ENCODE data around the gene CELF4.

CELF4 gene

DNA sequence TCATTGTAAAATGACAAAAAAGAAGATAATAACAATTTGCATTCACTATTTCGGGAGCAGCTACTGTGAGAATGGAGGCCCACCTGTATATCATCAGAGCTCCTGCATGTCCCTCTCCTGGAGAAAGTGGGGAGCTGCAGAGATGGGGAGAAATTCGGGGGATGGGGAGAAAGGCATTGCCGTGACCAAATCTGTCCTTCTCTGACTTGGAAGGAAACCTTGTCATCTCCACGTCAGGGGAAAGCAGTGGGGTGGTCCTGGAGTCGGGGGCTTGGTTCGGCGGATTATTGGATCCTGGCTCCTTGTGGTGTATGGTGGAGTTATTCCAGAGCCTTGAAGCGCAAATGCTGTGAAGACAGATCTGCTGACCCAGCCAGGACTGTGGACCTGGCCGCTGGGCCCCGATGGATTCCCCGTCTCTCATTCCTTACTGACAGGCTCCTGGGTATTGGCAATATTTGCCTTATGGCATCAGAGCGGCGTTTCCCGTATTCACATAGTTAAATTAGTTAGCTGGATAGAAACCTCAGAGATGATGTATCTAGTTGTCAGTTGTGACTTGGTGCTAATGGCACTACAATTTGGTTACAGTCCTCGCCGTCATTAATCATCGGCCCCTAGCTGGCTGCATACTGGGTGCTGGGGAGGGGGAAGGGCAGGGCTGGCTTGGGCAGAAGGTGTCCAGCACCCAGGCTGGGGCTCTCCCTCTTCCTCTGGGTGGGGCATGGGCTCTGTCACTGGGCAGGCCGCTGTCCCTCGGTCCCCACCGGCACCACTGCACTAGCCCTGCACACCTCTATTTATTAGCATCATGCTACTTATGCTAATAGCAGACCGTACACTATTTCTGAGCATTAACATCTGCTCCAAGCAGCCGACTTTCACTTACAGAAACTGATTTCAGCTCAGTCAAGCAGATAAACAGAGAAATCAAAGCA is 31.7 kb downstream of the CELF4 start:
- Histone ChIP-seq H3K9ac (ENCODE audit: low read length in 5 of 5) (no peak overlapping the region), H3K36me3 (ENCODE audit: control insufficient read depth in 5 of 5, insufficient read depth in 5 of 5, low read length in 5 of 5) (no peaks in the 10 kb centered on the region), H3K27ac (ENCODE audit: low read depth, low read length) (no peak overlapping the region), H3K9me3 (ENCODE audit: control insufficient read depth in 5 of 5, low read length in 5 of 5) (no peaks in the 10 kb centered on the region), H3K4me1 (ENCODE audit: control insufficient read depth in 5 of 5, insufficient read depth in 5 of 5, low read length in 5 of 5) (peaks cover 0 to 7% (median 0%) of the 10 kb centered on the region in 5 donors), H3K27me3 (ENCODE audit: control insufficient read depth in 5 of 5, insufficient read depth in 4 of 5, low read length in 5 of 5) (peaks cover 14 to 36% (median 29%) of the 10 kb centered on the region in 5 donors), H3K4me3 (ENCODE audit: low read depth in 1 of 5, low read length in 5 of 5) (no peak overlapping the region)

DNA sequence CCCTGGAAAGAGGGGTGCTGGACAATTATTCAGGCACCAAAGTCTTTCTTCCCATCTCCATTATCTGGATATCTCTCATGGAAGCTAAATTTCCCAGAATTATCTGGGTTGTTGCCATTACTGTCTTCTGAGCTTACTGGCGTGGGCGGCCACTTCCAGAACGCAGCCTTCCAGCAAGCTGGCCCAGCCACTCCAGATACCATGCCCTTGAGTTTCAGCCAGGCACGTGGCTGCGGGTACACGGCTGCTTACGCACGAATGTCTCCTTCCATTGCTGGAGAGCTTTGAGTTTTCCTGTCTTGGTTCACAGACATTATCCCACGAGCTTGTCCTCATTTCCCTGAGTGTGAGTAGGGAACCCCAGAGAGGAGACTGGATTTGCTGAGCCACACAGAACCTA is 32.7 kb downstream of the CELF4 start:
- H3K27ac ChIP-seq (ENCODE audit: low read depth, low read length) = no peak overlapping the region
- peaks cover 8 to 26% (median 22%) of the 10 kb centered on the region in 5 donors for H3K27me3 ChIP-seq (ENCODE audit: control insufficient read depth in 5 of 5, insufficient read depth in 4 of 5, low read length in 5 of 5)
- H3K4me1 ChIP-seq (ENCODE audit: control insufficient read depth in 5 of 5, insufficient read depth in 5 of 5, low read length in 5 of 5) = peaks cover 0 to 7% (median 0%) of the 10 kb centered on the region in 5 donors
- H3K9me3 ChIP-seq (ENCODE audit: control insufficient read depth in 5 of 5, low read length in 5 of 5) = no peaks in the 10 kb centered on the region
- H3K4me3 ChIP-seq (ENCODE audit: low read depth in 1 of 5, low read length in 5 of 5) = no peak overlapping the region
- no peak overlapping the region for H3K9ac ChIP-seq (ENCODE audit: low read length in 5 of 5)
- no peaks in the 10 kb centered on the region for H3K36me3 ChIP-seq (ENCODE audit: control insufficient read depth in 5 of 5, insufficient read depth in 5 of 5, low read length in 5 of 5)

DNA sequence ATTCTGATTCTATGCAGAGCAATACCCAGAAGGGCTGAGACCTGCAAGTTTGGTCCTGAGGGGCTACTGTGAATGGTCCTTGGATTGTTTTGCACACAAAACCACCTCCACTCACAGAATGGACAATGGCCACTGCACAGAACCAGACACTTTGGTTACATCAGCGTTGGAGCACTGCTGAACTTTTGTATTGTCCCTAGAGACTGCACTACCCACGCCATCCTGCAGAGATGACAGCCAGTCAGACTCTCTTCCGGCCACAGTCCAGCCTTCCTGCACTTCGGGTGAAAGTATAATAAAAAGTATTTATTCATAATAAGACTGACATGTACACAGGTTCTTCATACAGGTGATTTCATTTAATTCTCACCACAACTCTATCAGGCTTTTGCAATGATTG is 35.7 kb downstream of the CELF4 start:
- no peak overlapping the region for H3K4me3 ChIP-seq (ENCODE audit: low read depth in 1 of 5, low read length in 5 of 5)
- H3K36me3 ChIP-seq (ENCODE audit: control insufficient read depth in 5 of 5, insufficient read depth in 5 of 5, low read length in 5 of 5) = no peaks in the 10 kb centered on the region
- peaks cover 0 to 7% (median 0%) of the 10 kb centered on the region in 5 donors for H3K4me1 ChIP-seq (ENCODE audit: control insufficient read depth in 5 of 5, insufficient read depth in 5 of 5, low read length in 5 of 5)
- H3K27me3 ChIP-seq (ENCODE audit: control insufficient read depth in 5 of 5, insufficient read depth in 4 of 5, low read length in 5 of 5) = peaks cover 17 to 24% (median 21%) of the 10 kb centered on the region in 5 donors
- H3K9ac ChIP-seq (ENCODE audit: low read length in 5 of 5) = no peak overlapping the region
- H3K9me3 ChIP-seq (ENCODE audit: control insufficient read depth in 5 of 5, low read length in 5 of 5) = no peaks in the 10 kb centered on the region
- no peak overlapping the region for H3K27ac ChIP-seq (ENCODE audit: low read depth, low read length)

GRCh38 chr18:37529296-37529695 is 36.3 kb downstream of the CELF4 start:
- H3K27me3 ChIP-seq (ENCODE audit: control insufficient read depth in 5 of 5, insufficient read depth in 4 of 5, low read length in 5 of 5) = peaks cover 20 to 30% (median 22%) of the 10 kb centered on the region in 5 donors
- peaks cover 0 to 7% (median 0%) of the 10 kb centered on the region in 5 donors for H3K4me1 ChIP-seq (ENCODE audit: control insufficient read depth in 5 of 5, insufficient read depth in 5 of 5, low read length in 5 of 5)
- H3K9me3 ChIP-seq (ENCODE audit: control insufficient read depth in 5 of 5, low read length in 5 of 5) = no peaks in the 10 kb centered on the region
- no peak overlapping the region for H3K4me3 ChIP-seq (ENCODE audit: low read depth in 1 of 5, low read length in 5 of 5)
- H3K9ac ChIP-seq (ENCODE audit: low read length in 5 of 5) = no peak overlapping the region
- no peaks in the 10 kb centered on the region for H3K36me3 ChIP-seq (ENCODE audit: control insufficient read depth in 5 of 5, insufficient read depth in 5 of 5, low read length in 5 of 5)
- no peak overlapping the region for H3K27ac ChIP-seq (ENCODE audit: low read depth, low read length)

DNA sequence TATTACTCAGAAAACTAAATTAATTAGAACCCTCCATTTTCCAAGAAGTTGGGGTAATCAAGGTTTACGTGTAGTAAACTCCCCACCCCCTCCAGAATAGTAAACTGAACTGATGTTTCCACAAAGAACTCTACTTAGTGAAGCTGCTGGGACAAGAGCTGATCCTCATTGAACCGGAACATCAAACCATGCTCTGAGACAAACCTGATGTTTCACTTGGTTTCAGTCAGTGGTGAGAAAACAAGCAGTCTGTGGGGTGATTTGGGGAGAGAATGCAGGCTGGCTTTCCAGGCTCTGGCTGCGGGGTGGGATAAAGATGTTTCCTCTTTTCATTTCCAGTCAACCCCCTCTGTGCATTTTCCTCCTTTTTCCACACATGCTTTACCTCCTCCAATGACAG is 38.2 kb downstream of the CELF4 start:
- Histone ChIP-seq H3K9ac (ENCODE audit: low read length in 5 of 5) (no peak overlapping the region), H3K4me3 (ENCODE audit: low read depth in 1 of 5, low read length in 5 of 5) (no peak overlapping the region), H3K4me1 (ENCODE audit: control insufficient read depth in 5 of 5, insufficient read depth in 5 of 5, low read length in 5 of 5) (peaks cover 0 to 7% (median 0%) of the 10 kb centered on the region in 5 donors), H3K9me3 (ENCODE audit: control insufficient read depth in 5 of 5, low read length in 5 of 5) (no peaks in the 10 kb centered on the region), H3K36me3 (ENCODE audit: control insufficient read depth in 5 of 5, insufficient read depth in 5 of 5, low read length in 5 of 5) (no peaks in the 10 kb centered on the region), H3K27me3 (ENCODE audit: control insufficient read depth in 5 of 5, insufficient read depth in 4 of 5, low read length in 5 of 5) (peaks cover 33 to 49% (median 36%) of the 10 kb centered on the region in 5 donors), H3K27ac (ENCODE audit: low read depth, low read length) (no peak overlapping the region)

- Histone ChIP-seq H3K36me3 (ENCODE audit: control insufficient read depth in 5 of 5, insufficient read depth in 5 of 5, low read length in 5 of 5) (no peaks in the 10 kb centered on the region), H3K27me3 (ENCODE audit: control insufficient read depth in 5 of 5, insufficient read depth in 4 of 5, low read length in 5 of 5) (peaks cover 25 to 47% (median 37%) of the 10 kb centered on the region in 5 donors), H3K4me3 (ENCODE audit: low read depth in 1 of 5, low read length in 5 of 5) (no peak overlapping the region)
Observed at GRCh38 chr18:37525262-37525585, 40.4 kb downstream of the CELF4 start.

DNA sequence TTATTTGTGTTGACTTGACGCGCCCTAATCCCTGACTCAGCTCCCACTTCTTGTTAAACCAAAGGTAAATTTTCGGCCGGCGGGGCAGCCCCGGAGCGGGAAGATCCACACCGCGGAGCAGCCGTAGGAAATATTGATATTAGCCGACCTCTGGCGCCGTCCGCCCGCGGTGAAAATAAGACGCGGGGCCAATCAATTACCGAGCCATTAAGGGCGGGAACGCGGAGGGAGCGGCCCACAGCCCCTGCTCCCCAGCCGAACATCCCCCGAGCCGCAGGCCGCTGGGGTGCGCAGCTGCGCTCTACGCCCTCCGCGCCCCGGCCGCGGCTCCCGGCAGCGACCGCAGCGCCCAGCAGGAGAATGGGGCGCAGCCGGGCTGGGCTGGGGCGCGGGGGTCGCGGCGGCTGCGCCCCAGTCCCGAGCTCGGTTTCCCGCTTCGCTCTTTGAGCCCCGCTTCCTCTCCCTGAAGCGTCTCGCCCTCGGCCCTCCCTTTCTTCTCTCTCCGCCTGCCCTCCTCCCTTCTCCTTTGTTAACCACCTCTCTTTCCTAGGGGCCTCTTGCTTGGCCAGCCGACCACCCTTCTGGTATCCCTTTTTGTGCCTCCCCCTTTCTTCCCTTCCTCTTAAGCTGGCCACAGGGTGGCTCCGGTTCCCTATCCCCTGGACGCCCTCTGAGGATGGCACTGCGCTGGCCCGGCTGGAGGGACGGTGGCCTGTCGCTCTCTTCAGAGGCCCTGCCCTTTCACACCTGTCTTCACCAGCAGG is 40.9 kb downstream of the CELF4 start:
- H3K9ac ChIP-seq (ENCODE audit: low read length in 5 of 5) = no peak overlapping the region
- peaks cover 25 to 47% (median 34%) of the 10 kb centered on the region in 5 donors for H3K27me3 ChIP-seq (ENCODE audit: control insufficient read depth in 5 of 5, insufficient read depth in 4 of 5, low read length in 5 of 5)
- no peak overlapping the region for H3K4me3 ChIP-seq (ENCODE audit: low read depth in 1 of 5, low read length in 5 of 5)
- H3K9me3 ChIP-seq (ENCODE audit: control insufficient read depth in 5 of 5, low read length in 5 of 5) = no peaks in the 10 kb centered on the region
- H3K36me3 ChIP-seq (ENCODE audit: control insufficient read depth in 5 of 5, insufficient read depth in 5 of 5, low read length in 5 of 5) = no peaks in the 10 kb centered on the region
- H3K27ac ChIP-seq (ENCODE audit: low read depth, low read length) = no peak overlapping the region
- peaks cover 0 to 2% (median 0%) of the 10 kb centered on the region in 5 donors for H3K4me1 ChIP-seq (ENCODE audit: control insufficient read depth in 5 of 5, insufficient read depth in 5 of 5, low read length in 5 of 5)

More at GRCh38 chr18:37525262-37525585, 40.4 kb downstream of the CELF4 start:
- no peak overlapping the region for H3K9ac ChIP-seq (ENCODE audit: low read length in 5 of 5)
- H3K9me3 ChIP-seq (ENCODE audit: control insufficient read depth in 5 of 5, low read length in 5 of 5) = no peaks in the 10 kb centered on the region
- H3K27ac ChIP-seq (ENCODE audit: low read depth, low read length) = no peak overlapping the region
- peaks cover 0 to 7% (median 0%) of the 10 kb centered on the region in 5 donors for H3K4me1 ChIP-seq (ENCODE audit: control insufficient read depth in 5 of 5, insufficient read depth in 5 of 5, low read length in 5 of 5)

GRCh38 chr18:37524139-37524497 is 41.5 kb downstream of the CELF4 start:
- no peaks in the 10 kb centered on the region for H3K9me3 ChIP-seq (ENCODE audit: control insufficient read depth in 5 of 5, low read length in 5 of 5)
- H3K9ac ChIP-seq (ENCODE audit: low read length in 5 of 5) = no peak overlapping the region
- no peaks in the 10 kb centered on the region for H3K4me1 ChIP-seq (ENCODE audit: control insufficient read depth in 5 of 5, insufficient read depth in 5 of 5, low read length in 5 of 5)
- no peak overlapping the region for H3K27ac ChIP-seq (ENCODE audit: low read depth, low read length)
- peaks cover 22 to 42% (median 33%) of the 10 kb centered on the region in 5 donors for H3K27me3 ChIP-seq (ENCODE audit: control insufficient read depth in 5 of 5, insufficient read depth in 4 of 5, low read length in 5 of 5)
- no peak overlapping the region for H3K4me3 ChIP-seq (ENCODE audit: low read depth in 1 of 5, low read length in 5 of 5)
- H3K36me3 ChIP-seq (ENCODE audit: control insufficient read depth in 5 of 5, insufficient read depth in 5 of 5, low read length in 5 of 5) = no peaks in the 10 kb centered on the region

DNA sequence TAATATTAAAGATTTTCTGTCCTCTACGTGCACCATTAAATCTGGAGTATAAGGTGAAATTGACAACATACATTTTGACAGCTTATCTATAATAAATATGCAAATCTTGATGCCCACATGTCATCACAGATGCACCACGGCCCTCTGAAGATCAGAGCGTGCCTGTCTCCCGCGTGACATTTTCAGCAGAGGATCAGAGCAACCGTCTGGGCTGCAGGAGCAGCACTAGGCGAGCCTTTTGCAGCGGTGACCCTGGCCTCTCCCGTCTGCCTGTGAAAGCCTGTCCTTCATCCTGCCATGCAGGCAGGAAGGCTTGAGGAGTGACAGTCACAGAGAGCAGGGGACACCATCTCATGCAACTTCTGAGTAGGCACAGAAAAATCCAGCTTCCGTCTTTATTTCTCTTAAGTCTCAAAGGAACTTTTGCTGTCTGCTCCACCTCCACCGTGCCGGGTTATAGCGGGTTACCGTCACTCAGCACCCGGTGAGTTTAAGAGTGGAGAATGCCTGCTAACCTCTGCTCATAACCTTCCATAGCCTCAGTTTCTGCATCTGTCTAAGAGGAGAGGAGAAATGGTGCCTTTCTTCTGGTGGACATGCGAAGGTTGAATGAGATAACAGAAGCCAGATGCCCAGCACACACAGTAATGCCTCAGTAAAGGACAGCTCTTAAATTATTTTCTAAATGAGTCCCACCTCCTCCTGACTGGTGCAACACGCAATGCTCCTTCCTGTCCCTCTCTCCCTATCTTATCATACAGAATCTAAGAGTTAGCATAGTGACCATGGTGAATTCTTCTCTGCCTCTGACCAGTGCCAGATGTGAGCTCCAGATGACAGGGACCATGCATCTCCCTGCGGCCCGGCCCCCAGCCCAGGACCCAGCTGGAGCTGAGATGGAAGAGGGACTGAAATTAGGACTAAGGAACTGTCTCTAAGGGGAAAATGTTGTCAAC is 43.8 kb downstream of the CELF4 start:
- Histone ChIP-seq H3K4me3 (ENCODE audit: low read depth in 1 of 5, low read length in 5 of 5) (no peak overlapping the region), H3K27ac (ENCODE audit: low read depth, low read length) (no peak overlapping the region), H3K9me3 (ENCODE audit: control insufficient read depth in 5 of 5, low read length in 5 of 5) (no peaks in the 10 kb centered on the region), H3K9ac (ENCODE audit: low read length in 5 of 5) (no peak overlapping the region), H3K4me1 (ENCODE audit: control insufficient read depth in 5 of 5, insufficient read depth in 5 of 5, low read length in 5 of 5) (no peaks in the 10 kb centered on the region), H3K36me3 (ENCODE audit: control insufficient read depth in 5 of 5, insufficient read depth in 5 of 5, low read length in 5 of 5) (no peaks in the 10 kb centered on the region), H3K27me3 (ENCODE audit: control insufficient read depth in 5 of 5, insufficient read depth in 4 of 5, low read length in 5 of 5) (peaks cover 21 to 41% (median 34%) of the 10 kb centered on the region in 5 donors)

Measured in subcutaneous abdominal adipose tissue (tissue), 5 donors.